ENCODE data around the gene TLK2.
"Not testable (repeated sequence)": the region's sequence is repeated elsewhere in the genome, so short reads cannot be mapped to it uniquely, and the experiment has no call there.

Gene TLK2

DNA sequence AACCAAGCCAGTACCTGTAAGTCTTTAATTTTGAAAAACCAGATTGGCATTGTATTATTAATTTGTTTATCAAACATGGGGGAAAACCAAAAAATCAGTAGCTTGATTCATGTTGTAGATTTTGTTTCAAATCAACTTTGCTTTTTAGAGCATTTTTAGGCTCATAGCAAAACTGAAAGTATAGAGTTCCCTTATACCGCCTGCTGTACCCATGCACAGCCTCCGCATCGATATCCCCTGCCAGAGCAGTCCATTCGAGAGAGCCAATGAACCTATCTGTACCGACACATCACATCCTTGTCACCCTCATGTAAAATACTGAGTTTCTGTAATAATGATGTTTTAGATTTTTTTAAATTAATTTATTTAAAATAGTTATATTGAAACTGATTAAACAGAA lies 132.7 kb downstream of the TLK2 start:
- no peaks in the 10 kb centered on the region for H3K27me3 ChIP-seq (ENCODE audit: control insufficient read depth in 3 of 3, insufficient read depth in 3 of 3, low read depth in 1 of 3, low read length in 3 of 3)
- H2BK5ac ChIP-seq (ENCODE audit: low read length) = no peak overlapping the region
- H3K4me3 ChIP-seq (ENCODE audit: low read length in 2 of 2) = no peak overlapping the region
- H4K8ac ChIP-seq (ENCODE audit: low read depth, low read length) = no peak overlapping the region
- H3K4me2 ChIP-seq (ENCODE audit: insufficient read depth, low read length, poor library complexity, severe bottlenecking) = no peak overlapping the region
- H3K18ac ChIP-seq (ENCODE audit: low read length) = no peak overlapping the region
- H3K4me1 ChIP-seq (ENCODE audit: control insufficient read depth in 2 of 2, insufficient read depth in 1 of 2, low read depth in 1 of 2, low read length in 2 of 2) = peaks cover 0 to 3% of the 10 kb centered on the region in 2 donors
- no peak overlapping the region for H3K27ac ChIP-seq (replicated peaks; ENCODE audit: low read length)
- no peak for DNase-seq (ENCODE audit: low spot score)
- no CpG with 5 or more reads among the region's 5 CpGs for WGBS, 2 donors (ENCODE audit: extremely low coverage in 2 of 2, insufficient read length in 2 of 2, insufficient replicate concordance in 1 of 2)
- no peak overlapping the region for H2BK15ac ChIP-seq (ENCODE audit: low read length)
- no peak overlapping the region for H3K9ac ChIP-seq (ENCODE audit: low read depth, low read length, poor library complexity)
- H2AK5ac ChIP-seq (ENCODE audit: low read depth, low read length) = no peak overlapping the region
- no peak overlapping the region for H3K23ac ChIP-seq (ENCODE audit: low read depth, low read length, poor library complexity)
- H3K36me3 ChIP-seq (replicated peaks in 1 of 2; ENCODE audit: control insufficient read depth in 2 of 2, insufficient read depth in 2 of 2, low read length in 2 of 2) = peaks cover 31 to 87% of the 10 kb centered on the region in 2 donors
- H3K9me3 ChIP-seq (replicated peaks in 1 of 2; ENCODE audit: control insufficient read depth in 2 of 2, insufficient read depth in 1 of 2, low read depth in 1 of 2, low read length in 2 of 2) = no peaks in the 10 kb centered on the region
- H2BK120ac ChIP-seq (ENCODE audit: low read depth, low read length) = no peak overlapping the region
- no peak overlapping the region for H3K14ac ChIP-seq (ENCODE audit: low read length)
- H2BK12ac ChIP-seq (ENCODE audit: low read length) = no peak overlapping the region
- no peak overlapping the region for H4K91ac ChIP-seq (ENCODE audit: low read depth, low read length, poor library complexity)
- H3K79me1 ChIP-seq (ENCODE audit: low read depth, low read length) = no peaks in the 10 kb centered on the region
- no peak overlapping the region for H3K4ac ChIP-seq (ENCODE audit: low read length)
- no peak overlapping the region for H2AFZ ChIP-seq (ENCODE audit: low read length)

DNA sequence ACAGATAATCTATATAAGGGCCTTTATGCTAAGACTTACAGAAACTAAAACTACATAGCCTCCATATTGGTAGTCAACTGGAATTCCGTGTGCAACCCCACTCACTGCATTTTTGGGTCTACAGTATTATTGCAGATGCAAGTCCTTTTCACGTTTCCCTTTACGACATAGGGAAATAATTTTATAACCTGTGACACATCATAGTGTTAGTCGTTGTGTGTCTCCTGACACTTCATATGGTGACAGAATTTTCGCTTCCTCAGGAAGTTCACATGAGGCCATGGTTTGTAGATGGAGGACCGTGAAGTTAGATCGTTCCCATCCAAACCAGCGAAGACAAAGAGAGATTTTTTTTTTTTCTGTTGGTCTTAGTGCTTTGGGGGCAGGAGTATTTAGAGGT lies 133.1 kb downstream of the TLK2 start:
- no peak for DNase-seq (ENCODE audit: low spot score)
- no peaks in the 10 kb centered on the region for H3K9me3 ChIP-seq (replicated peaks in 1 of 2; ENCODE audit: control insufficient read depth in 2 of 2, insufficient read depth in 1 of 2, low read depth in 1 of 2, low read length in 2 of 2)
- peaks cover 32 to 84% of the 10 kb centered on the region in 2 donors for H3K36me3 ChIP-seq (replicated peaks in 1 of 2; ENCODE audit: control insufficient read depth in 2 of 2, insufficient read depth in 2 of 2, low read length in 2 of 2)
- no peak overlapping the region for H2BK120ac ChIP-seq (ENCODE audit: low read depth, low read length)
- no peak overlapping the region for H3K27ac ChIP-seq (replicated peaks; ENCODE audit: low read length)
- H2BK12ac ChIP-seq (ENCODE audit: low read length) = no peak overlapping the region
- H3K9ac ChIP-seq (ENCODE audit: low read depth, low read length, poor library complexity) = no peak overlapping the region
- H3K79me1 ChIP-seq (ENCODE audit: low read depth, low read length) = no peaks in the 10 kb centered on the region
- H4K91ac ChIP-seq (ENCODE audit: low read depth, low read length, poor library complexity) = no peak overlapping the region
- no peak overlapping the region for H4K8ac ChIP-seq (ENCODE audit: low read depth, low read length)
- no peak overlapping the region for H3K4me3 ChIP-seq (ENCODE audit: low read length in 2 of 2)
- H2AK5ac ChIP-seq (ENCODE audit: low read depth, low read length) = no peak overlapping the region
- H3K23ac ChIP-seq (ENCODE audit: low read depth, low read length, poor library complexity) = no peak overlapping the region
- no peak overlapping the region for H2BK5ac ChIP-seq (ENCODE audit: low read length)
- WGBS, 2 donors (ENCODE audit: extremely low coverage in 2 of 2, insufficient read length in 2 of 2, insufficient replicate concordance in 1 of 2) = no CpG with 5 or more reads among the region's 8 CpGs
- H3K4me1 ChIP-seq (ENCODE audit: control insufficient read depth in 2 of 2, insufficient read depth in 1 of 2, low read depth in 1 of 2, low read length in 2 of 2) = peaks cover 0 to 3% of the 10 kb centered on the region in 2 donors
- no peak overlapping the region for H2BK15ac ChIP-seq (ENCODE audit: low read length)
- no peak overlapping the region for H3K4me2 ChIP-seq (ENCODE audit: insufficient read depth, low read length, poor library complexity, severe bottlenecking)
- H3K14ac ChIP-seq (ENCODE audit: low read length) = no peak overlapping the region
- H2AFZ ChIP-seq (ENCODE audit: low read length) = no peak overlapping the region
- no peak overlapping the region for H3K4ac ChIP-seq (ENCODE audit: low read length)
- no peaks in the 10 kb centered on the region for H3K27me3 ChIP-seq (ENCODE audit: control insufficient read depth in 3 of 3, insufficient read depth in 3 of 3, low read depth in 1 of 3, low read length in 3 of 3)
- no peak overlapping the region for H3K18ac ChIP-seq (ENCODE audit: low read length)

DNA sequence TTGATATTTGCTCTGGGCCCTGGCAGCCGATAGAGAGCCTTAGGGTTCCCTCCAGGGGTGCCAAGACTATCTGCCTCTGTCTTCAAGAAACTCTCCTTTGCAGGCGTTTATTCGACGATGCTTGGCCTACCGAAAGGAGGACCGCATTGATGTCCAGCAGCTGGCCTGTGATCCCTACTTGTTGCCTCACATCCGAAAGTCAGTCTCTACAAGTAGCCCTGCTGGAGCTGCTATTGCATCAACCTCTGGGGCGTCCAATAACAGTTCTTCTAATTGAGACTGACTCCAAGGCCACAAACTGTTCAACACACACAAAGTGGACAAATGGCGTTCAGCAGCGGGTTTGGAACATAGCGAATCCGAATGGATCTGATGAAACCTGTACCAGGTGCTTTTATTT lies 133.7 kb downstream of the TLK2 start:
- peaks cover 32 to 80% of the 10 kb centered on the region in 2 donors for H3K36me3 ChIP-seq (replicated peaks in 1 of 2; ENCODE audit: control insufficient read depth in 2 of 2, insufficient read depth in 2 of 2, low read length in 2 of 2)
- H3K14ac ChIP-seq (ENCODE audit: low read length); H3K4me3 ChIP-seq (ENCODE audit: low read length in 2 of 2); H2BK15ac ChIP-seq (ENCODE audit: low read length); H3K27ac ChIP-seq (replicated peaks; ENCODE audit: low read length); H3K23ac ChIP-seq (ENCODE audit: low read depth, low read length, poor library complexity); H3K79me1 ChIP-seq (ENCODE audit: low read depth, low read length); H3K9ac ChIP-seq (ENCODE audit: low read depth, low read length, poor library complexity); H3K4me2 ChIP-seq (ENCODE audit: insufficient read depth, low read length, poor library complexity, severe bottlenecking); H2AFZ ChIP-seq (ENCODE audit: low read length); H2BK5ac ChIP-seq (ENCODE audit: low read length); H3K4ac ChIP-seq (ENCODE audit: low read length); H3K18ac ChIP-seq (ENCODE audit: low read length); H2BK120ac ChIP-seq (ENCODE audit: low read depth, low read length); H3K9me3 ChIP-seq (replicated peaks in 1 of 2; ENCODE audit: control insufficient read depth in 2 of 2, insufficient read depth in 1 of 2, low read depth in 1 of 2, low read length in 2 of 2); H3K4me1 ChIP-seq (ENCODE audit: control insufficient read depth in 2 of 2, insufficient read depth in 1 of 2, low read depth in 1 of 2, low read length in 2 of 2); H3K27me3 ChIP-seq (ENCODE audit: control insufficient read depth in 3 of 3, insufficient read depth in 3 of 3, low read depth in 1 of 3, low read length in 3 of 3); H4K91ac ChIP-seq (ENCODE audit: low read depth, low read length, poor library complexity); H2AK5ac ChIP-seq (ENCODE audit: low read depth, low read length); H2BK12ac ChIP-seq (ENCODE audit: low read length); DNase-seq (ENCODE audit: low spot score); H4K8ac ChIP-seq (ENCODE audit: low read depth, low read length): not testable (repeated sequence)
- WGBS, 2 donors (ENCODE audit: extremely low coverage in 2 of 2, insufficient read length in 2 of 2, insufficient replicate concordance in 1 of 2) = no CpG with 5 or more reads among the region's 12 CpGs

DNA sequence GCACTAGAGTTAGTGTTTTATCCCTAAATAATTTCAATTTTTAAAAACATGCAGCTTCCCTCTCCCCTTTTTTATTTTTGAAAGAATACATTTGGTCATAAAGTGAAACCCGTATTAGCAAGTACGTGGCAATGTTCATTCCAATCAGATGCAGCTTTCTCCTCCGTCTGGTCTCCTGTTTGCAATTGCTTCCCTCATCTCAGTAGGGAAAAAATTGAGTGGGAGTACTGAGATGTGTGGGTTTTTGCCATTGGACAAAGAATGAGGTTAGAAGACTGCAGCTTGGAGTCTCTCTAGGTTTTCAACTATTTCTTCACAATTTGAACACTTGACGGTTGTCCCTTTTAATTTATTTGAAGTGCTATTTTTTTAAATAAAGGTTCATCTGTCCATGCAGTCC lies 134.5 kb downstream of the TLK2 start:
- H4K8ac ChIP-seq (ENCODE audit: low read depth, low read length); DNase-seq (ENCODE audit: low spot score); H3K23ac ChIP-seq (ENCODE audit: low read depth, low read length, poor library complexity); H3K4me2 ChIP-seq (ENCODE audit: insufficient read depth, low read length, poor library complexity, severe bottlenecking); H3K27ac ChIP-seq (replicated peaks; ENCODE audit: low read length); H2AK5ac ChIP-seq (ENCODE audit: low read depth, low read length); H3K27me3 ChIP-seq (ENCODE audit: control insufficient read depth in 3 of 3, insufficient read depth in 3 of 3, low read depth in 1 of 3, low read length in 3 of 3); H3K14ac ChIP-seq (ENCODE audit: low read length); H2BK12ac ChIP-seq (ENCODE audit: low read length); H3K9ac ChIP-seq (ENCODE audit: low read depth, low read length, poor library complexity); H3K4me3 ChIP-seq (ENCODE audit: low read length in 2 of 2); H3K79me1 ChIP-seq (ENCODE audit: low read depth, low read length); H3K9me3 ChIP-seq (replicated peaks in 1 of 2; ENCODE audit: control insufficient read depth in 2 of 2, insufficient read depth in 1 of 2, low read depth in 1 of 2, low read length in 2 of 2); H2BK15ac ChIP-seq (ENCODE audit: low read length); H2AFZ ChIP-seq (ENCODE audit: low read length); H2BK120ac ChIP-seq (ENCODE audit: low read depth, low read length); H3K4ac ChIP-seq (ENCODE audit: low read length); H2BK5ac ChIP-seq (ENCODE audit: low read length); H4K91ac ChIP-seq (ENCODE audit: low read depth, low read length, poor library complexity); H3K18ac ChIP-seq (ENCODE audit: low read length): not testable (repeated sequence)
- Histone ChIP-seq H3K36me3 (replicated peaks in 1 of 2; ENCODE audit: control insufficient read depth in 2 of 2, insufficient read depth in 2 of 2, low read length in 2 of 2) (peaks cover 27 to 72% of the 10 kb centered on the region in 2 donors), H3K4me1 (ENCODE audit: control insufficient read depth in 2 of 2, insufficient read depth in 1 of 2, low read depth in 1 of 2, low read length in 2 of 2) (peaks cover 13 to 17% of the 10 kb centered on the region in 2 donors)
- WGBS, 2 donors (ENCODE audit: extremely low coverage in 2 of 2, insufficient read length in 2 of 2, insufficient replicate concordance in 1 of 2) = no CpG with 5 or more reads among the region's 4 CpGs

Measured in neuronal stem cell (in vitro differentiated cells).